GM19463 (cell line): ENCODE measurements around the gene MIB2.

Source experiments
- ATAC-seq: cut with Tn5 transposase; IDR thresholded peaks from one replicate; pipeline ENCODE4 v1.9.1; 2021; ENCODE audit warnings: mild to moderate bottlenecking, moderate library complexity; ENCODE audit not compliant: unreplicated experiment

MIB2 gene

GRCh38 chr1:1598051-1598719, 17.1 kb upstream of the MIB2 start:
- ATAC-seq, result no peak

- no peak for ATAC-seq
Measured at GRCh38 chr1:1598720-1599029, 16.6 kb upstream of the MIB2 start.

- no peak for ATAC-seq
Measured at GRCh38 chr1:1599030-1599934, 16.0 kb upstream of the MIB2 start.

GRCh38 chr1:1599935-1600860, 15.1 kb upstream of the MIB2 start, which contains the start of gene FNDC10:
Gene FNDC10 (minus strand): TSS chr1:1600135. CDS start chr1:1600015, 120 bp downstream.
- ATAC-seq, result no peak

- no peak for ATAC-seq
Measured at GRCh38 chr1:1600861-1601563, 14.3 kb upstream of the MIB2 start.

- no peak for ATAC-seq
Measured at GRCh38 chr1:1601564-1602303, 13.6 kb upstream of the MIB2 start.

- ATAC-seq, result no peak
Measured at GRCh38 chr1:1602304-1602967, 12.9 kb upstream of the MIB2 start.

GRCh38 chr1:1602968-1603506, 12.3 kb upstream of the MIB2 start:
- no peak for ATAC-seq

- no peak for ATAC-seq
Measured at GRCh38 chr1:1603671-1604373, 11.5 kb upstream of the MIB2 start.

GRCh38 chr1:1604374-1605033, 10.8 kb upstream of the MIB2 start:
- ATAC-seq, result no peak

- ATAC-seq, result no peak
Measured at GRCh38 chr1:1605034-1605591, 10.2 kb upstream of the MIB2 start.

- ATAC-seq, result no peak
Measured at GRCh38 chr1:1605724-1606123, 9.6 kb upstream of the MIB2 start.

GRCh38 chr1:1606232-1606631, 9.1 kb upstream of the MIB2 start:
- ATAC-seq, result no peak

GRCh38 chr1:1609822-1610485, 5.3 kb upstream of the MIB2 start:
- no peak for ATAC-seq

GRCh38 chr1:1610796-1611195, 4.5 kb upstream of the MIB2 start:
- ATAC-seq, result no peak

GRCh38 chr1:1612104-1612400, 3.2 kb upstream of the MIB2 start:
- ATAC-seq, result no peak

GRCh38 chr1:1613509-1614082, 1.7 kb upstream of the MIB2 start:
- ATAC-seq, result no peak
